ENCODE data around the gene OR4D2. TPM values are rescaled to one million over a fixed set of nuclear protein-coding genes. Genes with fewer than 3 reads are reported as not detected.

Gene OR4D2
- polyA plus RNA-seq, 1 of the 3 experiments (the other 2 are of a cell fraction), result not detected

- Histone ChIP-seq H2AFZ (ENCODE audit: low read depth) (no peak overlapping the region), H3K27me3 (ENCODE audit: insufficient read depth) (no peaks in the 10 kb centered on the region), H3K9me3 (no peaks in the 10 kb centered on the region), H3K4me2 (no peak overlapping the region), H3K9ac (no peak overlapping the region), H3K36me3 (replicated peaks in 1 of 2; ENCODE audit: control insufficient read depth in 1 of 2, insufficient read depth in 2 of 2, low read length in 1 of 2) (peaks cover 8 to 32% of the 10 kb centered on the region in 2 experiments), H3F3A (replicated peaks; ENCODE audit: insufficient read depth) (no peaks in the 10 kb centered on the region), H3K4me3 (ENCODE audit: low read depth in 2 of 2, low read length in 1 of 2) (no peak overlapping the region), H3K79me2 (ENCODE audit: insufficient read depth) (no peaks in the 10 kb centered on the region), H3K9me2 (no peaks in the 10 kb centered on the region), H3K27ac (ENCODE audit: low read depth in 2 of 2, low read length in 1 of 2) (no peak overlapping the region), H4K20me1 (ENCODE audit: insufficient read depth) (no peaks in the 10 kb centered on the region), H3K4me1 (ENCODE audit: control insufficient read depth in 1 of 2, insufficient read depth in 2 of 2, low read depth in 1 of 2, low read length in 1 of 2) (peaks cover 0 to 4% of the 10 kb centered on the region in 2 experiments; a peak in 1 of 4 replicates)
- ChIA-PET CTCF (interaction anchor here (1.0 to 1.8 kb wide), 3 partner anchors 11 to 19 kb away, joined by 3 to 5 read pairs (median 4); partner anchors contain the start of gene MKS1), POLR2A (no interaction called here)
- TF ChIP-seq ELF1 (IDR thresholded peaks at IDR 0.05), result no peak
- no peak for TF ChIP-seq SMC3 (IDR thresholded peaks at IDR 0.05; ENCODE audit: low read depth, low read length)
- TF ChIP-seq TEAD4 (IDR thresholded peaks at IDR 0.05; ENCODE audit: borderline replicate concordance, insufficient read depth), result no peak
- TF ChIP-seq, protein P1, sequence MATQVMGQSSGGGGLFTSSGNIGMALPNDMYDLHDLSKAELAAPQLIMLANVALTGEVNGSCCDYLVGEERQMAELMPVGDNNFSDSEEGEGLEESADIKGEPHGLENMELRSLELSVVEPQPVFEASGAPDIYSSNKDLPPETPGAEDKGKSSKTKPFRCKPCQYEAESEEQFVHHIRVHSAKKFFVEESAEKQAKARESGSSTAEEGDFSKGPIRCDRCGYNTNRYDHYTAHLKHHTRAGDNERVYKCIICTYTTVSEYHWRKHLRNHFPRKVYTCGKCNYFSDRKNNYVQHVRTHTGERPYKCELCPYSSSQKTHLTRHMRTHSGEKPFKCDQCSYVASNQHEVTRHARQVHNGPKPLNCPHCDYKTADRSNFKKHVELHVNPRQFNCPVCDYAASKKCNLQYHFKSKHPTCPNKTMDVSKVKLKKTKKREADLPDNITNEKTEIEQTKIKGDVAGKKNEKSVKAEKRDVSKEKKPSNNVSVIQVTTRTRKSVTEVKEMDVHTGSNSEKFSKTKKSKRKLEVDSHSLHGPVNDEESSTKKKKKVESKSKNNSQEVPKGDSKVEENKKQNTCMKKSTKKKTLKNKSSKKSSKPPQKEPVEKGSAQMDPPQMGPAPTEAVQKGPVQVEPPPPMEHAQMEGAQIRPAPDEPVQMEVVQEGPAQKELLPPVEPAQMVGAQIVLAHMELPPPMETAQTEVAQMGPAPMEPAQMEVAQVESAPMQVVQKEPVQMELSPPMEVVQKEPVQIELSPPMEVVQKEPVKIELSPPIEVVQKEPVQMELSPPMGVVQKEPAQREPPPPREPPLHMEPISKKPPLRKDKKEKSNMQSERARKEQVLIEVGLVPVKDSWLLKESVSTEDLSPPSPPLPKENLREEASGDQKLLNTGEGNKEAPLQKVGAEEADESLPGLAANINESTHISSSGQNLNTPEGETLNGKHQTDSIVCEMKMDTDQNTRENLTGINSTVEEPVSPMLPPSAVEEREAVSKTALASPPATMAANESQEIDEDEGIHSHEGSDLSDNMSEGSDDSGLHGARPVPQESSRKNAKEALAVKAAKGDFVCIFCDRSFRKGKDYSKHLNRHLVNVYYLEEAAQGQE (IDR thresholded peaks at IDR 0.05; ENCODE audit: low read depth, low read length), result no peak
- TF ChIP-seq RXRA (IDR thresholded peaks at IDR 0.05; ENCODE audit: borderline replicate concordance, low read depth), result no peak
- TF ChIP-seq IRF3 (IDR thresholded peaks at IDR 0.05; ENCODE audit: low read depth, low read length), result no peak
- TF ChIP-seq RFX5 (IDR thresholded peaks at IDR 0.05; ENCODE audit: low read length), result no peak
- TF ChIP-seq FOXJ3 (CRISPR knock-in tag; IDR thresholded peaks at IDR 0.05), result no peak
- no peak for TF ChIP-seq RCOR1 (IDR thresholded peaks at IDR 0.05; ENCODE audit: low read length)
- no peak for TF ChIP-seq CTCF (IDR thresholded peaks at IDR 0.05)
- no peak for TF ChIP-seq NRF1 (IDR thresholded peaks at IDR 0.05; ENCODE audit: low read depth, low read length)
- TF ChIP-seq MXI1 (IDR thresholded peaks at IDR 0.05; ENCODE audit: low read depth, low read length), result no peak
- TF ChIP-seq PBX3 (IDR thresholded peaks at IDR 0.05), result no peak
- DNase-seq, result no peak
- WGBS (ENCODE audit: low lambda C conversion rate), result 78% methylated on average over 5 of the region's 5 CpGs
Measured at GRCh38 chr17:58204796-58205195, 38.0 kb downstream of the OR4D2 start.
